Tibial nerve (tissue), 4 donors: ENCODE data around the gene APOL1. TPM values are rescaled to one million over a fixed set of nuclear protein-coding genes. Genes with fewer than 3 reads are reported as not detected.
"Not testable (repeated sequence)": the region's sequence is repeated elsewhere in the genome, so short reads cannot be mapped to it uniquely, and the experiment has no call there.

Experiments
- DNase-seq, 2 donors: peaks; one replicate each; pipeline ENCODE4 v3.0.0-alpha.2; 2019; ENCODE audit warnings: low spot score in 2 of 2
- H3K27ac ChIP-seq, 4 donors: fragments of 200-600 bp; sonication (generic) in 3 of 4; one replicate each; pipeline ENCODE4 v1.5.1; 2017 to 2019; ENCODE audit warnings: mild to moderate bottlenecking in 1 of 4
- H3K27me3 ChIP-seq, 2 donors: fragments of 200-600 bp; sonication (generic) in 1 of 2; one replicate each; pipeline versions ENCODE4 v1.5.1 to v1.6.0; 2017 to 2019
- H3K36me3 ChIP-seq, 3 donors: fragments of 200-600 bp; sonication (generic); one replicate each; pipeline ENCODE4 v1.5.1; 2018 to 2019
- H3K4me1 ChIP-seq, 4 donors: fragments of 200-600 bp; sonication (generic) in 3 of 4; one replicate each; pipeline ENCODE4 v1.5.1; 2017 to 2019
- H3K4me3 ChIP-seq, 4 donors: fragments of 200-600 bp; sonication (generic) in 3 of 4; one replicate each; pipeline ENCODE4 v1.5.1; 2017 to 2019; ENCODE audit warnings: mild to moderate bottlenecking in 1 of 4, moderate library complexity in 1 of 4
- H3K9me3 ChIP-seq, 4 donors: fragments of 200-600 bp; sonication (generic) in 3 of 4; one replicate each; pipeline ENCODE4 v1.5.1; 2017 to 2019
- CTCF ChIP-seq, 5 experiments: fragments of 200-600 bp in 3 of 5; fragments of 450-650 bp in 2 of 5; sonication (generic) in 3 of 5; IDR thresholded peaks; one replicate each; pipeline ENCODE4 v1.5.1; 2016 to 2019; ENCODE audit warnings: antibody characterized with exemption in 5 of 5, mild to moderate bottlenecking in 3 of 5, moderate library complexity in 2 of 5
- EP300 ChIP-seq, 2 donors: sonication (generic); formaldehyde crosslinking; IDR thresholded peaks; one replicate each; pipeline ENCODE4 v1.6.1; 2017; ENCODE audit warnings: antibody characterized with exemption in 2 of 2, mild to moderate bottlenecking in 1 of 2
- POLR2A ChIP-seq, 2 donors: fragments of 450-650 bp; IDR thresholded peaks; one replicate each; pipeline ENCODE4 v1.6.1; 2017; ENCODE audit warnings: antibody characterized with exemption in 2 of 2, mild to moderate bottlenecking in 2 of 2, moderate library complexity in 2 of 2
- WGBS, 2 donors: methylation state at CpG; one replicate each; pipeline ENCODE4 v1.1.5; 2018; 5-methylcytosine and 5-hydroxymethylcytosine counted together
- total RNA-seq, 4 donors: library from RNA; depleted of rRNA; stranded (reverse); fragments of >200 nt; gene quantifications; one replicate each; pipeline ENCODE4 v1.1.0, GENCODE V29; 2016

APOL1 gene
- total RNA-seq, 4 donors from 2014 or later = 8.3 to 16.8 (median 10.1) TPM

DNA sequence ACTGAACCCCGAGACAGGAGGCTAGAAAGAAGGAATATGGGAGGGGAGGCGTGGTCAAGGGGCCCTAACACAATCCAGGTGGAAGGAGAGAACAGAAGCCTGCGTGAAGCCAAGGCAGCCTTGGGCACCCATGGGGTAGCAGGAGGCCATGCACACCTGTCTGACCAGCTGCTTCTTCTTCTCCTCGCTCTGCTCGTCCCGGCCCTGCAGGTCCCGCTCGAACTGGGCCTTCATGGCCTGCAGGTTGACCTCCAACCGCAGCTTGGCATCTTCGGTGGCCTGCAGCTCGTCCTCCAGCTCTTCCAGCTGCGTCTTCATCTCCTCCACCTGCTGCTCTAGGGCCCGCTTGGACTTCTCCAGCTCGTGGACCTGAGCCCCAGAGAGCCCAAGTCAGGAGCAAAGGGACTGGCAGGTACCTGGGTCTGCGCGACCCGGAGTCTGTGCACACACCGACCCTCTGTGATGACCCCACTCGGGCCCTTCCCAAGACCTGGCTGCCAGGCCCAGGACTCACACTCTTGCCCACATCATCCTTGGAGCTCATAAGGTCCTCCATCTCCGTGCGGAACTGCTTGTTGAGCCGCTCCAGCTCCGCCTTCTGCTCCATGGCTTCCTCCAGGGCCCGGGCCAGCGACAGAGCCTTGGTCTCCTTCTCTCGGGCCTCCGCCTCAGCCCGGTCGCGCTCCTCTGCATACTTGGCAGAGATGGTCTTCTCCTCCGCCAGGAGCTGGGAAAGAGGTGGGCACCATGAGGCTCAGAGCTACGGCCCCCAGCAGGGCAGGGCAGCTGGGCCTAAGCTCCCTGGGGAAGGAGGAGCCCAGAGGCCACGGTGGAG is 35.9 kb downstream of the APOL1 start:
- H3K27ac ChIP-seq = no peak overlapping the region
- WGBS, 2 donors = 86 to 91% methylated on average over 31 to 33 of the region's 33 CpGs
- peaks cover 17 to 96% (median 78%) of the 10 kb centered on the region in 3 donors for H3K36me3 ChIP-seq
- H3K27me3 ChIP-seq = no peaks in the 10 kb centered on the region
- no peak overlapping the region for H3K4me3 ChIP-seq
- TF ChIP-seq POLR2A (IDR thresholded peaks at IDR 0.05) (no peak), EP300 (IDR thresholded peaks at IDR 0.05) (no peak), CTCF (IDR thresholded peaks at IDR 0.05) (no peak)
- H3K9me3 ChIP-seq = no peaks in the 10 kb centered on the region
- no peak for DNase-seq
- peaks cover 0 to 34% (median 4%) of the 10 kb centered on the region in 4 donors for H3K4me1 ChIP-seq

DNA sequence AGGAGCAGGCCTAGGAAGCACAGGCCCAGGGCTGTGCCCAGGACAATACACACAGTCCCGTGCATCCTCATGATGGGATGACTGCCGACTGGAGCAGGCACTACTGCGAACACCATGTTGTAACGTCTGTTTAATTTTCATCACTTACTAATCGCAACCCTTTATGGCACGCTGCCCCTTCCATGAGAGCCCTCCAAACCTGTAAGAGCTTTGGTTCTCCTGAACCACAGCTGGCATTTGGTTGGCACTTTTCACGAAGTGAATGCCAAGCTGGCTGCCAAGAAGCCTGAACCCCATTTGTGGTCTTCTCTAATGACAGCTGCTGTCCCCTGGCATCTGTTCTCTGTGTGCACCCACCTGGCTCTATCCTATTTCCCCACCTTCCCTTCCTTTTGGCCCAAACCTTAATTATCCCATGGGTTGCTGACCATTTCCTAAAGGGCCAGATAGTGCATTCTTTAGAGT is 36.5 kb downstream of the APOL1 start:
- Histone ChIP-seq H3K36me3 (peaks cover 17 to 96% (median 78%) of the 10 kb centered on the region in 3 donors), H3K27ac (no peak overlapping the region), H3K9me3 (no peaks in the 10 kb centered on the region), H3K4me3 (no peak overlapping the region), H3K4me1 (peaks cover 0 to 34% (median 4%) of the 10 kb centered on the region in 4 donors), H3K27me3 (no peaks in the 10 kb centered on the region)
- TF ChIP-seq CTCF (IDR thresholded peaks at IDR 0.05) = no peak
- no peak for TF ChIP-seq EP300 (IDR thresholded peaks at IDR 0.05)
- TF ChIP-seq POLR2A (IDR thresholded peaks at IDR 0.05) = no peak
- DNase-seq = no peak
- 90 to 91% methylated on average over 7 of the region's 7 CpGs for WGBS, 2 donors

GRCh38 chr22:36289948-36290371 is 37.0 kb downstream of the APOL1 start:
- H3K9me3 ChIP-seq, H3K27ac ChIP-seq, H3K27me3 ChIP-seq: not testable (repeated sequence)

DNA sequence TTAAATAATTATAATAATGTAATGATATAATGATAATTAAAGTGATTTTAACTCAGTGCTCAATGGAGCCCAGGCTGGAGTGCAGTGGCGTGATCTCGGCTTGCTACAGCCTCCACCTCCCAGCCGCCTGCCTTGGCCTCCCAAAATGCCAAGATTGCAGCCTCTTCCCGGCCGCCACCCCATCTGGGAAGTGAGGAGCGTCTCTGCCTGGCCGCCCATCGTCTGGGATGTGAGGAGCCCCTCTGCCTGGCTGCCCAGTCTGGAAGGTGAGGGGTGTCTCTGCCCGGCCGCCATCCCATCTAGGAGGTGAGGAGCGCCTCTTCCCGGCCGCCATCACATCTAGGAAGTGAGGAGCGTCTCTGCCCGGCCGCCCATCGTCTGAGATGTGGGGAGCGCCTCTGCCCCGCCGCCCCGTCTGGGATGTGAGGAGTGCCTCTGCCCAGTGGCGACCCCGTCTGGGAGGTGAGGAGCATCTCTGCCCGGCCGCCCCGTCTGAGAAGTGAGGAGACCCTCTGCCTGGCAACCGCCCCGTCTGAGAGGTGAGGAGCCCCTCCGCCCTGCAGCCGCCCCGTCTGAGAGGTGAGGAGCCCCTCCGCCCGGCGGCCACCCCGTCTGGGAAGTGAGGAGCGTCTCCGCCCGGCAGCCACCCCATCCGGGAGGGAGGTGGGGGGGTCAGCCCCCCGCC is 37.6 kb downstream of the APOL1 start:
- H3K27ac ChIP-seq, DNase-seq: not testable (repeated sequence)
- H3K36me3 ChIP-seq = peaks cover 23 to 96% (median 78%) of the 10 kb centered on the region in 3 donors

More at GRCh38 chr22:36289948-36290371, 37.0 kb downstream of the APOL1 start:
- Histone ChIP-seq H3K4me1 (peaks cover 0 to 29% (median 4%) of the 10 kb centered on the region in 4 donors), H3K36me3 (peaks cover 17 to 96% (median 78%) of the 10 kb centered on the region in 3 donors)
- 90 to 93% methylated on average over 11 of the region's 11 CpGs for WGBS, 2 donors
- not testable (repeated sequence) for DNase-seq, H3K4me3 ChIP-seq

GRCh38 chr22:36291831-36292740 is 39.2 kb downstream of the APOL1 start:
- Histone ChIP-seq H3K27ac (peak overlapping the region in 1 of 4 donors; percentile 29), H3K4me1 (peaks cover 0 to 10% (median 0%) of the 10 kb centered on the region in 4 donors), H3K36me3 (peaks cover 23 to 96% (median 79%) of the 10 kb centered on the region in 3 donors), H3K9me3 (no peaks in the 10 kb centered on the region), H3K27me3 (no peaks in the 10 kb centered on the region), H3K4me3 (no peak overlapping the region)
- TF ChIP-seq EP300 (IDR thresholded peaks at IDR 0.05) (no peak), POLR2A (IDR thresholded peaks at IDR 0.05) (no peak), CTCF (IDR thresholded peaks at IDR 0.05) (no peak)
- WGBS, 2 donors = 88 to 90% methylated on average over 22 to 29 of the region's 29 CpGs
- no peak for DNase-seq

More for the DNA sequence above, 37.6 kb downstream of the APOL1 start:
- WGBS, 2 donors = 87 to 95% methylated on average over 2 to 11 of the region's 40 CpGs
- not testable (repeated sequence) for H3K27me3 ChIP-seq, H3K4me3 ChIP-seq, H3K9me3 ChIP-seq
- peaks cover 0 to 24% (median 4%) of the 10 kb centered on the region in 4 donors for H3K4me1 ChIP-seq
